Lower lobe of right lung (tissue), 2 donors: ENCODE measurements around the gene ZDHHC22. TPM values are rescaled to one million over a fixed set of nuclear protein-coding genes. Genes with fewer than 3 reads are reported as not detected.

ENCODE experiments used
- ATAC-seq, 2 donors: fragments of 200-7000 bp; cut with Tn5 transposase; one replicate each; pipeline ENCODE4 v1.9.1; 2020 to 2022; ENCODE audit warnings: mild to moderate bottlenecking in 2 of 2, moderate library complexity in 2 of 2
- DNase-seq: peaks from one replicate; pipeline ENCODE4 v3.0.0-alpha.2; 2020
- H3K27ac ChIP-seq: fragments of 200-600 bp; one replicate; pipeline ENCODE4 v1.8.0; 2022
- H3K27me3 ChIP-seq: fragments of 200-600 bp; one replicate; pipeline ENCODE4 v1.8.0; 2022; ENCODE audit warnings: low read depth
- H3K36me3 ChIP-seq: fragments of 200-600 bp; one replicate; pipeline ENCODE4 v1.8.0; 2022; ENCODE audit warnings: mild to moderate bottlenecking
- H3K4me1 ChIP-seq: fragments of 200-600 bp; one replicate; pipeline ENCODE4 v1.8.0; 2022
- H3K4me3 ChIP-seq: fragments of 200-600 bp; one replicate; pipeline ENCODE4 v1.8.0; 2022; ENCODE audit warnings: mild to moderate bottlenecking
- H3K9me3 ChIP-seq: fragments of 200-600 bp; one replicate; pipeline ENCODE4 v1.8.0; 2022
- CTCF ChIP-seq: fragments of 200-600 bp; IDR thresholded peaks from one replicate; pipeline ENCODE4 v1.8.0; 2022; ENCODE audit warnings: antibody characterized with exemption, mild to moderate bottlenecking
- intact Hi-C: fragments of 100-400 bp; cut with DNase I; formaldehyde crosslinking; loops from one replicate; pipeline ENCODE4 v1.11.0; 2022
- total RNA-seq: library from RNA; stranded (reverse); fragmentation: NEBNext Ultra II Directional; extraction: Animal tissue kit (Norgen Biotek cat#: 25700); gene quantifications from one replicate; pipeline ENCODE4 v1.2.1, GENCODE V29; 2021
- donor health status: DM: no; HTN: yes; CAD: no; lungs with severe emphysema.

Gene ZDHHC22
- total RNA-seq, 1 donor from 2014 or later, result not detected

- H3K27ac ChIP-seq, result no peak overlapping the region
- H3K36me3 ChIP-seq, result no peaks in the 10 kb centered on the region
- intact Hi-C loops, result no loop called here
- DNase-seq (no peak), ATAC-seq (no peak)
- H3K9me3 ChIP-seq, result no peaks in the 10 kb centered on the region
- H3K4me3 ChIP-seq, result no peak overlapping the region
- peaks cover 19% of the 10 kb centered on the region for H3K27me3 ChIP-seq
- H3K4me1 ChIP-seq, result no peaks in the 10 kb centered on the region
- no peak for TF ChIP-seq CTCF
These were observed 19.4 kb upstream of the ZDHHC22 start for GRCh38 chr14:77161011-77161410.

GRCh38 chr14:77158882-77159255 lies 17.3 kb upstream of the ZDHHC22 start:
- Histone ChIP-seq H3K27ac (no peak overlapping the region), H3K4me1 (no peaks in the 10 kb centered on the region), H3K4me3 (no peak overlapping the region), H3K27me3 (peaks cover 34% of the 10 kb centered on the region), H3K36me3 (no peaks in the 10 kb centered on the region), H3K9me3 (no peaks in the 10 kb centered on the region)
- no peak for DNase-seq
- TF ChIP-seq CTCF, result no peak
- intact Hi-C loops, result no loop called here
- no peak for ATAC-seq

- H3K27ac ChIP-seq, result no peak overlapping the region
- no peak for TF ChIP-seq CTCF
- no peaks in the 10 kb centered on the region for H3K4me1 ChIP-seq
- no peaks in the 10 kb centered on the region for H3K36me3 ChIP-seq
- intact Hi-C loops, result no loop called here
- peaks cover 34% of the 10 kb centered on the region for H3K27me3 ChIP-seq
- DNase-seq (no peak), ATAC-seq (peak in 1 of 2 donors; percentile 34)
- no peaks in the 10 kb centered on the region for H3K9me3 ChIP-seq
- no peak overlapping the region for H3K4me3 ChIP-seq
These were observed 16.7 kb upstream of the ZDHHC22 start for GRCh38 chr14:77158175-77158881.

- intact Hi-C loops, result no loop called here
- TF ChIP-seq CTCF, result no peak
- no peak overlapping the region for H3K27ac ChIP-seq
These were observed 16.1 kb upstream of the ZDHHC22 start for GRCh38 chr14:77157740-77158139.

GRCh38 chr14:77155083-77155482 lies 13.5 kb upstream of the ZDHHC22 start:
- TF ChIP-seq CTCF, result no peak
- Histone ChIP-seq H3K4me3 (no peak overlapping the region), H3K27ac (no peak overlapping the region), H3K9me3 (no peaks in the 10 kb centered on the region), H3K27me3 (peaks cover 45% of the 10 kb centered on the region), H3K36me3 (no peaks in the 10 kb centered on the region), H3K4me1 (no peaks in the 10 kb centered on the region)
- ATAC-seq, result no peak
- DNase-seq, result no peak
- intact Hi-C loops, result no loop called here

More at GRCh38 chr14:77157740-77158139, 16.1 kb upstream of the ZDHHC22 start:
- no peak overlapping the region for H3K4me3 ChIP-seq
- DNase-seq (no peak), ATAC-seq (no peak)
- no peaks in the 10 kb centered on the region for H3K36me3 ChIP-seq
- peaks cover 32% of the 10 kb centered on the region for H3K27me3 ChIP-seq
- no peaks in the 10 kb centered on the region for H3K4me1 ChIP-seq
- H3K9me3 ChIP-seq, result no peaks in the 10 kb centered on the region
